GM19193 (cell line): Measurements from ENCODE around the gene OSBPL10.

ENCODE experiments used
- POLR2A ChIP-seq: IDR thresholded peaks from 4 replicates; pipeline ENCODE4 v1.6.1; 2011; ENCODE audit not compliant: insufficient read depth, insufficient read length; ENCODE audit errors: extremely low read depth

The OSBPL10 gene

GRCh38 chr3:31839144-31839917 lies 141.7 kb downstream of the OSBPL10 start:
- TF ChIP-seq POLR2A: no peak

DNA sequence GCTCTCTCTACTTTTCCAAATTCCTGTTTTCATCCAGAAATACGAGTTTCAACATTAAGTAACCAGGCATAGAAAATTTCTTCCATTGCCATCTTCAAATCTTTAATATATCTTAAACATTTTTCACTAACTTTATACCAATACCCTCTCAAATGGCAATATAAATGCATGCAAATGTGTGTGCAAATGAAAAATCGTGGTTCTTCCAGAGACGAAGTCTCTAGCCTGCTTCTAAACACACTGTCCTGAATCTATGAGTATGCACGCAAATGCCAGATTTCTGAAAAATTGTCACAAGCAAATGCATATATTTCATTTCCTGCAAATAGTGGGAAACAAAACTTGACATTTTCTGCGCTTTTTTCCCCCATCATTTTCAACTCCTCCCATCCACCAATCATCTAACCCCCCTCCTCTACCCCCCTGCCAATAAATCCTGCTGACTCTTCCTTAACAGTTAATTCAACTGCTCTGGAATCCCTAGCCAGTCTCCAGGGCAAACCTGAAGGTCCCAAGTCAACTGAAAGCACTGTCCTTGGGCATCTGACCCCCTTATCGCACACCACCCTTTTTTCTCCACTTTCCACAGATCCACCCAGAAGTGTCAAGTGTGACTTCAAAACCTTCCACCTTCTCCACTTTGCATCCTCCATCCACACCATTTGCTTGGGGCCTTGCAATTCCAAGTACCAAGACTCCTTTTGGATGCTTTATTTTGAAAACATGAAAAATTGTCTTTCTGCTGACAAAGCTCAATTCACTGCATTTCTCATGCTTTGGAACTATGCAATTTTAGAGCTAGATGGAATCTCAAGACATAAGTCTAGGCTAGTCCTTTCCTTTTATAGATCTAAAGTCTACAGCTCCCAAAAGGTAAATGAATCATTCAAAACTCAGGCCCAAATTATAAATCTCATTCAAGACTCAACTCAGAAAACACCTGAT lies 144.7 kb downstream of the OSBPL10 start:
- no peak for TF ChIP-seq POLR2A

- TF ChIP-seq POLR2A: no peak
These were observed 147.5 kb downstream of the OSBPL10 start for GRCh38 chr3:31833391-31834190.

DNA sequence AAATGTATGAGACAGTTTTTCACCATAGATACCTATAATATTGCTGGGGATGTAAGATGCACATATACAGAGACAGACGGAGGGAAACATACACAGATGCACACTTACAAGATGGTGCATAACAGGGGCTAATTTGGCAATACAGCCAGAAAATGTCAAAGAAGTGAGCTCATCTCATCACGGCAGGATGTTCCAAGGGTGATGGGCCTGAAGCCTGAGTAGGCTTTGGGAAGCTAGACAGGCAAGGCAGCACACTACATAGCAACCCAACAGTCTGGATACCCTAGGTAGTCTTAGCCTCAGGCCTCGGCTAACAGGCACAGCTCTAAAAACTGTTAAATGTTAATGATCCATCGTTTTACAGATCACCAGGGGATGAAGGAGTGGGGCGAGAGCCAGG lies 148.5 kb downstream of the OSBPL10 start:
- no peak for TF ChIP-seq POLR2A

- TF ChIP-seq POLR2A: no peak
These were observed 149.5 kb downstream of the OSBPL10 start for GRCh38 chr3:31831591-31831990.

GRCh38 chr3:31829826-31830426 lies 151.1 kb downstream of the OSBPL10 start:
- no peak for TF ChIP-seq POLR2A

DNA sequence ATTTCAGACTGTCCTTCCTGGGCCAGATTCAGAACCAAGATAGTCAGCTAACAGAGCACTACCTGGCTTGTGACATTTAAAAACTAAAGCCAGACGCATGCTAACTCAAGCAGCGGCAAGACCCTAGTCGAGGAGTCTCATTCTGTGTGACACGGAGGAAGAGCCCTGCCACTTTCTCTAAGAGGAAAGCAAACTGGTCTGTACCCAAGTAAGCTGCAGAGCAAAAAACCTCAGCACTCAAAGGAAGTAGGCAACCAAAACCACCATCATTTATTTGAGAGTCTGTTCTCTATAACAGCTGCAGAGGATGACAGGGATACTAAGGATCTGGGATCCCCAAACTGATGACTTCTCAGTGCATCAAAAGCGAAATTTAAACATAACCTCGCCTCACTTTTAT lies 152.1 kb downstream of the OSBPL10 start:
- TF ChIP-seq POLR2A: no peak

DNA sequence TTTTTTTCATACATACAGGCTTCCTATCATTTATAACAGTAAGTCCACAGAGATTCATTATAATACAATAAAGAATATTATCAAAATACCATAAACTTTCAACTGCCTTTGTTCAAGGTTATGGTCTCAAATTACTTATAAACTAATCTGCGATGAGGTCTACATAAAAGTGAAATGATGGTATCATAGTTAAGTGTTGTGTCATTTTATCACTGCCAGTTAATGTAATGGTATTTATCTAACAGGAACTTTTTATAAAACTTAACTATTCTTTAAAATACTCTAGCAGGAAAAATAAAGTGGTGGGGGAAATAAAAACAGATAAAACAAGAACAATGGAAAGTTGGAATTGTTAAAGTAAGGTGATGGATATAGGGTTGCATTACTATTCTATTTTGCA lies 153.1 kb downstream of the OSBPL10 start:
- TF ChIP-seq POLR2A: no peak

DNA sequence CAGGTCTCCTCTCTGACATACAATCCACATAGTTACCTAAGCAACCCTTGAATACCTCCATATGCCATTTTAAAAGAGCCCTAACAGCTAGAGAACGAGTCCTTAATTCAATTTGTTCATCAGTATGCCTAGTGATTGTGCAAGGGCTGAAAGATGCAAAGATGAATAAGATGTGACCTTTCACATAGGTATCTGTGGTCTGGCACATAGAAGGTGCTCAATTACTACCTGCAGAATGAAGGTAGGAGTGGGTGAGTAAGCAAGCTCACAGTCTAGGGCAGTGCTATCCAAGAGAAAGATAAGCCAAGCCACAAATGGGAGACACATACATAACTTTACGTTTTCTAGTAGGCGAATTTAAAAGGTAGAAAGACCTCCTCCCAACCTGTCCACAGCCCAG lies 157.9 kb downstream of the OSBPL10 start:
- no peak for TF ChIP-seq POLR2A

DNA sequence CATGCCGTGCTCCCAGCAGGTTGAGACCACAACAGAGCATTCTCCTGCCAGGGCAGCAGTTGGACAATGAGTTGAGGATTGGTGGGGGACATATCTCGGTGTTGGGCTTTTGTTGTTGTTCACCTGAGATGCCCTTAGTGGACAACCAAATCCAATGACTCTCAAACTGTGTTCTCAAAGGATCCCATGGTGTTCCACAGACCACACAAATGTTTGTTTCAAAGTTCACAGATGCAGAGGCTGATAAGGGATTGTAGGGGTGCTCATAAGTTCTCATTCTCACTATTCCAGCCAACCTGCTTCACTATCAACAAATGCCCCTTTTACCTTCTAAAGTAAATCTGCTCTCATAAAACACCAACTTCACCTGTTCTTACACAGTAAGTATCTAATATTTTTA lies 159.9 kb downstream of the OSBPL10 start:
- TF ChIP-seq POLR2A: no peak

- TF ChIP-seq POLR2A: no peak
These were observed 161.6 kb downstream of the OSBPL10 start for GRCh38 chr3:31819441-31819840.

- TF ChIP-seq POLR2A: no peak
These were observed 163.6 kb downstream of the OSBPL10 start for GRCh38 chr3:31817411-31817966.

- TF ChIP-seq POLR2A: no peak
These were observed 165.2 kb downstream of the OSBPL10 start for GRCh38 chr3:31815631-31816440.
